Activated CD8-positive, alpha-beta memory T cell treated with anti-CD3 and anti-CD28 coated beads for 24 hours (primary cell): ENCODE data around the gene PIP4K2A.
A peak's percentile ranks its signal among the peaks of the same experiment; 100 is the strongest.
"Not testable (repeated sequence)": the region's sequence is repeated elsewhere in the genome, so short reads cannot be mapped to it uniquely, and the experiment has no call there.

Source experiments
- DNase-seq: peaks from one replicate; pipeline ENCODE4 v3.0.0-alpha.2; 2020

Gene PIP4K2A

DNA sequence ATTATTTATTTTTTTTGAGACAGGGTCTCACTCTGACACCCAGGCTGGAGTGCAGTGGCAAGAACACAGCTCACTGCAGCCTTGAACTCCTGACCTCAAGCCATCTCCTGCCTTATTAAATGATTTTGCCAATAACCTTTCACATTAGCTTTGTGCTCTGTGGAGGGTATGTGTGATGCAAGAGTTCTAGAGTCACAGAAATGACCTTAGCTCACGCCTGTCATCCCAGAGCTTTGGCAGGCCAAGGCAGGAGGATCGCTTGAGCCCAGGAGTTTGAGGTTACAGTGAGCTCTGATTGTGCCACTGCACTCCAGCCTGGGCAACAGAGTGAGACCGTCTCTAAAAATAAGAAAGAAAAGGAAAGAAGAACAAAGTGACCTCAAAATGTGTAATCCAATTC is 4.3 kb upstream of the PIP4K2A start:
- not testable (repeated sequence) for DNase-seq

DNA sequence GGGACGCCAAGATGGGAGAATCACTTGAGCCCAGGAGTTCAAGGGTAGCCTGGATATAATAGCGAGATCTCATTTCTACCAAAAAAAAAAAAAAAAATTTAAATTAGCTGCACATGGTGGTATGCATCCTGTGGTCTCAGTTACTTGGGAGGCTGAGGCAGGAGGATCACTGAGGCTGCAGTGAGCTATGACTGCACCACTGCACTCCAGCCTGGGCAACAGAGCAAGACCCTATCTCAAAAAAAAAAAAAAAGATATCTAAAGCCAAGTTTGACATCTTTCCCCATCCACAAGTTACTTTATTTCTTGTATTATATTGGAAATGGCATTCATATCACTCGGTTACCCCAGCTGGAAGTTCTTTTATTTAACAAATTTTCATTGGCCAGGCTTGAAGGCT is 3.4 kb upstream of the PIP4K2A start:
- DNase-seq = no peak

- DNase-seq = no peak
Measured at GRCh38 chr10:22716943-22717342, 2.6 kb upstream of the PIP4K2A start.

DNA sequence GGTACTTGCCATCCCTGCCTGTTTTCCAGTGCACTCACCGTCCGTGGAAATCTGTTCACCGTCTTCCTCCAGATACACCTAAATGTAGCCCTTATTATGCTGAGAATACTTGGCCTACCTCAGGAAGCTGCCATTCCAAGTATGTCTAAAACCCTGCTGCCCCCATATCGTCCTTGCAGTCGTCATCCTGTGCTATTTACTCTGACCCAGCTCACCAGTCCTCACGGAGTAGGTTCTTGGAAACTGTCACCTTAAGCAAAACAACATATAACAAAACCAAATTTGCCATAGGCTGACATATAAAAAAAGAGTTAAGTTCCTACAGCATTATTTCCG is 880 bp upstream of the PIP4K2A start:
- no peak for DNase-seq

- no peak for DNase-seq
Measured at GRCh38 chr10:22713853-22714478, 412 bp downstream of the PIP4K2A start.

DNA sequence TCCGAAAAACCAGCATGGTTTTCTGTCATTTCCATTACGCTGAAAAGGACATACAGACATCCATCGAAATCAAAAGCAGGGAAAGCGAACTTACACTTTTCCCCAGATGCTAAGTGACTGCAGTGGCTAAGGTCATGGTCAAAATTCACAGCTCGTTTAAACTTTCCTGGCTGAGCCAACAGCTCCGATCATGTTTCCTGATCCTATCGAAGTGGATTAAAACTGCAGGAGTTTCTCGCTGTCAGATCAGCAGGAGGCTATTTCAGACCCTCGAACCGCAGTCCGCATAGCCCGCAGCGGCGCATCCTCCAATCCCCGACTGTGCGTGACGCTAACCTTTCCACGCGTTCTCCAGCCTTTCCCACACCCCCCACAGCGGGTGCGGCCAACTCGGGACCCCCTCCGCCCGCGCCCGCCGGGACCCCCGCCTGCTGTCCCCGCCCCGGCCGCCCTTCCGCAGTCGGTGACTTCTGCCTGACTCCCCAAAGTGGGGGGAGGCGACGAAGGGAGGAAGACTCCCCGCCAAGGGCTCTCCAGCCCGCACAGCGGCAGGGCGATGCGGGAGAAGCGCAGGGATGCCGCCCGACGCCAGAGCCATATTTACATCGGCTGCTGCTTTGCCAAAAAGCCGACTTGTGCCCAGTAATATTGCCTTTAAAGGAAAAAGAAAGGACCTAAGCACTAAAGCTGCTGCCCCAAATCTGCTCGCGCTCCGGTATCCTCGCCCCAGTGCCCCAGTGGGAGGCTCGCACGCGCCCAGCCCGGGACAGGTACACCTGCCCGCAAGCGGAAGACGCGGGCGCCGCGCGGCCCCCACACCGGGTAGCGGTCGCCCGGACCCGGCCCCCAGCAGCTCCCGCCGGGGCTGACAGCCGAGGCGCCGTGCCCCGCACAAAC is 1.2 kb downstream of the PIP4K2A start:
- DNase-seq = peak; percentile 78

- no peak for DNase-seq
Measured at GRCh38 chr10:22712211-22712955, 2.0 kb downstream of the PIP4K2A start.

- DNase-seq = no peak
Measured at GRCh38 chr10:22711373-22711772, 3.0 kb downstream of the PIP4K2A start.

- peak; percentile 54 for DNase-seq
Measured at GRCh38 chr10:22710139-22710745, 4.1 kb downstream of the PIP4K2A start.

GRCh38 chr10:22708772-22709171 is 5.6 kb downstream of the PIP4K2A start:
- DNase-seq = peak; percentile 47

GRCh38 chr10:22705527-22705926 is 8.9 kb downstream of the PIP4K2A start:
- peak; percentile 51 for DNase-seq

DNA sequence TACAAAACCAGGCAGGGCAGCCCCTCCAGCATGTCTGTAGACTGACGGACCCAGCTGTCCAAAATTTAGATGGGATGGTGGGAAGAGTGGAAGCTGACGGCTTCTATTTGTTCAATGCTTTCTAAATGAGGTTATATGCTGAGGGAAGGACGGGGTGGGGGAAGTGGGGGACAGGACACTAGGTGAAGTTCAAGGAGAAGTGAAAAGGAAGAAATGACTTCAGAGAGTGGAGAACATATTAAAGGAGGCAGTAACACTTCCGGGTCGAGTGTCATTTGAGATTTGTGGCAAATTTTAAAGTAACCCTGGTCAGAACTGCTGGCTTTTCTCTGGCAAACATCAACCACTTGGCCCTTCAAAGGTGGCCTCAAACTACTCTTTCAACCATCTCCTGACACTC is 9.4 kb downstream of the PIP4K2A start:
- DNase-seq = peak; percentile 47

GRCh38 chr10:22704471-22704911 is 9.9 kb downstream of the PIP4K2A start:
- DNase-seq = peak; percentile 49

- no peak for DNase-seq
Measured at GRCh38 chr10:22702348-22702747, 12.0 kb downstream of the PIP4K2A start.

- DNase-seq = no peak
Measured at GRCh38 chr10:22701132-22701826, 13.1 kb downstream of the PIP4K2A start.

DNA sequence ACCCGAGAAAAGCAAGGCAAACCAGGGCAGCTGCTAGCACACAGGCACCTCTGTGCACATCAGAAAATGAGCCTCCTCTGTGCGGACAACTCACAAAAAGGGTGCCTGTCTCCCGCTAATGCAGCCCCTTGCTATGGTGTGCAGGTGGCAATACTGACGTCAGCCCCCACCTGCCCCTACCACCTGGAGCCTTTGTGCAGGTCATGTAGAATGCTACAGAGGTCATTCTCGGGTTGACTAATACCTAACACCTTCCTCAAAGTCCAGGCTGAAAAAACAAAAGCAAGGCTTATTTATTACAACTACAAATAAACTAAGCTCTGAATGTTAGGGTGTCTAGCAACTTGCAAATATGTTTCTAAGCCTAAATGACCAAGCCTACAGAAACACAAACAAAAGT is 13.9 kb downstream of the PIP4K2A start:
- peak; percentile 40 for DNase-seq

DNA sequence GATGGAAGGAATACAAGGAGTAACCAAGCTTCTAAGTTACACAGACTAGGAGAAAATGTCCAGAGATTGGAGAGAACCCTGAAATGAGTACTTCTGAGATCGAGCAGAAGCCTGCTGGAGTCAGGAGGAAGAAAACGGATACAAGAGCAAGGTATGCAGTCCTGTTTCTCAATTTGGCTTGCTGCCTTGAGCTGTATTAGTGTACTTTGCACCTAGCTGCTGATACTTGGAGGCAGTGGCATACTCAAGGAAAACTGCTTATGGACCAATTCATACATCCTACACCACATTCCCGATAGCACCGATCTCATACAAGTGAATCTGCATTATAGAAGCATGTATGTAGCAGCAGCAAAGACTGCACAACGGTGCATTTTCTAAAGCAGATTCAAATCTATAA is 14.4 kb downstream of the PIP4K2A start:
- DNase-seq = peak; percentile 42

GRCh38 chr10:22698941-22699440 is 15.4 kb downstream of the PIP4K2A start:
- DNase-seq = no peak

GRCh38 chr10:22697800-22698199 is 16.6 kb downstream of the PIP4K2A start:
- peak; percentile 45 for DNase-seq

- DNase-seq = peak; percentile 43
Measured at GRCh38 chr10:22697101-22697500, 17.3 kb downstream of the PIP4K2A start.

- DNase-seq = peak; percentile 55
Measured at GRCh38 chr10:22693860-22694259, 20.5 kb downstream of the PIP4K2A start.

- peak; percentile 57 for DNase-seq
Measured at GRCh38 chr10:22693371-22693784, 21.0 kb downstream of the PIP4K2A start.
